H9 (cell line): ENCODE measurements around the gene GHRHR. TPM values are rescaled to one million over a fixed set of nuclear protein-coding genes. Genes with fewer than 3 reads are reported as not detected.

Experiments
- DNase-seq: peaks from one replicate; pipeline ENCODE4 v3.0.0-alpha.2; 2017
- H2AFZ ChIP-seq: one replicate; pipeline ENCODE4 v1.6.1; 2013; ENCODE audit warnings: mild to moderate bottlenecking, low read length, control low read depth, moderate library complexity
- H2AK5ac ChIP-seq: 2 replicates; pipeline ENCODE4 v1.6.1; 2013; ENCODE audit warnings: low read length, control low read depth, mixed read lengths; ENCODE audit not compliant: insufficient read length
- H2BK120ac ChIP-seq: one replicate; pipeline ENCODE4 v1.6.1; 2013; ENCODE audit warnings: low read depth, mild to moderate bottlenecking, low read length, control low read depth, inconsistent platforms; ENCODE audit not compliant: poor library complexity, severe bottlenecking
- H2BK12ac ChIP-seq: 2 replicates; pipeline ENCODE4 v1.6.1; 2013; ENCODE audit warnings: low read length, control low read depth, mixed read lengths, low read depth; ENCODE audit not compliant: insufficient read length
- H2BK15ac ChIP-seq: 2 replicates; pipeline ENCODE4 v1.6.1; 2013; ENCODE audit warnings: low read depth, low read length, control low read depth
- H2BK20ac ChIP-seq: one replicate; pipeline ENCODE4 v1.6.1; 2013; ENCODE audit warnings: low read depth, mild to moderate bottlenecking, low read length, control low read depth, inconsistent platforms; ENCODE audit not compliant: poor library complexity, severe bottlenecking
- H2BK5ac ChIP-seq: 2 replicates; pipeline ENCODE4 v1.6.1; 2013; ENCODE audit warnings: low read length, control low read depth, mixed read lengths; ENCODE audit not compliant: insufficient read length
- H3K14ac ChIP-seq: 2 replicates; pipeline ENCODE4 v1.6.1; 2013; ENCODE audit warnings: low read length, control low read depth; ENCODE audit not compliant: insufficient read depth
- H3K18ac ChIP-seq: 2 replicates; pipeline ENCODE4 v1.6.1; 2013; ENCODE audit warnings: low read depth, mild to moderate bottlenecking, mixed read lengths, low read length, control low read depth; ENCODE audit not compliant: insufficient read length
- H3K23ac ChIP-seq: 2 replicates; pipeline ENCODE4 v1.6.1; 2013; ENCODE audit warnings: low read length, control low read depth, mixed read lengths, low read depth; ENCODE audit not compliant: insufficient read length
- H3K23me2 ChIP-seq: 2 replicates; pipeline ENCODE4 v1.6.1; 2013; ENCODE audit warnings: low read depth, mild to moderate bottlenecking, mixed read lengths, low read length, control low read depth; ENCODE audit not compliant: insufficient read length, poor library complexity, severe bottlenecking
- H3K27ac ChIP-seq: 2 replicates; pipeline ENCODE4 v1.5.1; 2013; ENCODE audit warnings: low read length, control low read depth, mixed read lengths, low read depth; ENCODE audit not compliant: insufficient read length
- H3K27me3 ChIP-seq: 2 replicates; pipeline ENCODE4 v1.6.1; 2013; ENCODE audit warnings: low read length, control low read depth, inconsistent platforms; ENCODE audit not compliant: insufficient read depth
- H3K4ac ChIP-seq: 2 replicates; pipeline ENCODE4 v1.6.1; 2013; ENCODE audit warnings: low read depth, mild to moderate bottlenecking, control low read depth, inconsistent platforms, low read length, moderate library complexity
- H3K4me1 ChIP-seq: 2 replicates; pipeline ENCODE4 v1.6.1; 2013; ENCODE audit warnings: low read length, control low read depth, inconsistent platforms; ENCODE audit not compliant: insufficient read depth
- H3K4me2 ChIP-seq: 2 replicates; pipeline ENCODE4 v1.6.1; 2013; ENCODE audit warnings: low read length, control low read depth, mixed read lengths; ENCODE audit not compliant: insufficient read length, insufficient read depth
- H3K56ac ChIP-seq: 2 replicates; pipeline ENCODE4 v1.6.1; 2013; ENCODE audit warnings: low read depth, mild to moderate bottlenecking, mixed read lengths, low read length, control low read depth; ENCODE audit not compliant: insufficient read length
- H3K79me1 ChIP-seq: 2 replicates; pipeline ENCODE4 v1.6.1; 2013; ENCODE audit warnings: low read depth, mild to moderate bottlenecking, moderate library complexity, low read length, control low read depth, inconsistent platforms; ENCODE audit not compliant: insufficient read depth, poor library complexity, severe bottlenecking
- H3K79me2 ChIP-seq: 2 replicates; pipeline ENCODE4 v1.6.1; 2013; ENCODE audit warnings: low read length, control low read depth, inconsistent platforms; ENCODE audit not compliant: insufficient read depth
- H3K9ac ChIP-seq: 2 replicates; pipeline ENCODE4 v1.6.1; 2013; ENCODE audit warnings: low read length, control low read depth, mixed read lengths; ENCODE audit not compliant: insufficient read length; ENCODE audit errors: extremely low read depth
- H3K9me3 ChIP-seq: one replicate; pipeline ENCODE4 v1.6.1; 2013; ENCODE audit warnings: low read depth, low read length, inconsistent platforms; ENCODE audit not compliant: control insufficient read depth
- H3T11ph ChIP-seq: one replicate; pipeline ENCODE4 v1.6.1; 2013; ENCODE audit warnings: mild to moderate bottlenecking, low read length, control low read depth, inconsistent platforms
- H4K20me1 ChIP-seq: one replicate; pipeline ENCODE4 v1.6.1; 2013; ENCODE audit not compliant: control insufficient read depth, insufficient read length, insufficient read depth
- H4K5ac ChIP-seq: 2 replicates; pipeline ENCODE4 v1.6.1; 2013; ENCODE audit warnings: low read depth, mild to moderate bottlenecking, mixed read lengths, low read length, control low read depth; ENCODE audit not compliant: insufficient read length
- H4K8ac ChIP-seq: replicated peaks from 2 replicates; pipeline ENCODE4 v1.6.1; 2013; ENCODE audit warnings: low read length, control low read depth, mixed read lengths, low read depth; ENCODE audit not compliant: insufficient read length
- H4K91ac ChIP-seq: 2 replicates; pipeline ENCODE4 v1.6.1; 2013; ENCODE audit warnings: low read depth, mild to moderate bottlenecking, moderate library complexity, mixed read lengths, low read length, control low read depth; ENCODE audit not compliant: insufficient read length
- H3K27ac Mint-ChIP-seq, 3 experiments: 2 replicates in 2 of 3; 3 replicates in 1 of 3; pipeline ENCODE4 v1.8.0; 2020 to 2021; ENCODE audit warnings: mixed read lengths in 3 of 3, mild to moderate bottlenecking in 1 of 3, moderate library complexity in 1 of 3
- H3K27me3 Mint-ChIP-seq: 2 replicates; pipeline ENCODE4 v1.8.0; 2021; ENCODE audit warnings: low read depth, mild to moderate bottlenecking, moderate library complexity, mixed read lengths
- H3K36me3 Mint-ChIP-seq, 3 experiments: 2 replicates in 2 of 3; 3 replicates in 1 of 3; pipeline ENCODE4 v1.8.0; 2020 to 2021; ENCODE audit warnings: low read depth in 3 of 3, mixed read lengths in 3 of 3; ENCODE audit not compliant: insufficient read depth in 1 of 3
- H3K4me1 Mint-ChIP-seq, 2 experiments: 2 replicates each; pipeline ENCODE4 v1.8.0; 2020; ENCODE audit warnings: mixed read lengths in 2 of 2
- H3K4me3 Mint-ChIP-seq, 2 experiments: 2 replicates in 1 of 2; 3 replicates in 1 of 2; pipeline ENCODE4 v1.8.0; 2020 to 2021; ENCODE audit warnings: mild to moderate bottlenecking in 2 of 2, mixed read lengths in 2 of 2, moderate library complexity in 1 of 2
- H3K9me3 Mint-ChIP-seq, 2 experiments: 2 replicates in 1 of 2; 3 replicates in 1 of 2; pipeline ENCODE4 v1.8.0; 2020; ENCODE audit warnings: mild to moderate bottlenecking in 2 of 2, mixed read lengths in 2 of 2, moderate library complexity in 1 of 2
- CTCF ChIP-seq: fragments of 200-600 bp; sonication (generic); conservative IDR thresholded peaks from 3 replicates; pipeline ENCODE4 v1.8.0; 2021; ENCODE audit warnings: antibody characterized with exemption, mild to moderate bottlenecking
- WGBS: extraction: QIAGEN DNeasy Blood & Tissue Kit; methylation state at CpG from one replicate; pipeline ENCODE4 v1.1.7; 2013; ENCODE audit warnings: missing lambda C conversion rate, low lambda C conversion rate, mixed read lengths; ENCODE audit not compliant: insufficient read length; ENCODE audit errors: extremely low coverage; 5-methylcytosine and 5-hydroxymethylcytosine counted together
- total RNA-seq: library from RNA; stranded (reverse); gene quantifications from 2 replicates; pipeline ENCODE4 v1.2.1, GENCODE V29; 2021

Gene GHRHR
- total RNA-seq, 1 experiment from 2014 or later = 7.4 TPM

GRCh38 chr7:30928254-30928872 lies 35.4 kb upstream of the GHRHR start:
- no peak overlapping the region; the same call in 1 of the 2 replicates for H3K14ac ChIP-seq
- no CpG with 5 or more reads among the region's 13 CpGs for WGBS
- no peaks in the 10 kb centered on the region for H3K23me2 ChIP-seq
- H3K9ac ChIP-seq = no peak overlapping the region
- H3K27ac Mint-ChIP-seq = no peak overlapping the region
- H4K5ac ChIP-seq = no peak overlapping the region
- no peak overlapping the region for H2BK20ac ChIP-seq
- H4K91ac ChIP-seq = no peak overlapping the region
- H3K4me2 ChIP-seq = no peak overlapping the region
- no peak overlapping the region for H3T11ph ChIP-seq
- H3K56ac ChIP-seq = no peak overlapping the region
- no peak overlapping the region for H2BK5ac ChIP-seq
- no peaks in the 10 kb centered on the region for H3K4me1 ChIP-seq
- H2BK15ac ChIP-seq = no peak overlapping the region
- no peaks in the 10 kb centered on the region for H3K79me1 ChIP-seq
- no peaks in the 10 kb centered on the region; a peak in 1 of 5 replicates for H3K9me3 Mint-ChIP-seq
- H3K23ac ChIP-seq = no peak overlapping the region
- no peak overlapping the region for H2AK5ac ChIP-seq
- no peaks in the 10 kb centered on the region for H3K36me3 Mint-ChIP-seq
- no peak for TF ChIP-seq CTCF
- H3K27me3 Mint-ChIP-seq = peaks cover 63% of the 10 kb centered on the region
- no peak overlapping the region for H3K27ac ChIP-seq
- no peaks in the 10 kb centered on the region for H3K79me2 ChIP-seq
- no peaks in the 10 kb centered on the region for H3K27me3 ChIP-seq
- no peaks in the 10 kb centered on the region for H4K20me1 ChIP-seq
- H2BK12ac ChIP-seq = no peak overlapping the region
- no peak overlapping the region for H2AFZ ChIP-seq
- H3K9me3 ChIP-seq = no peaks in the 10 kb centered on the region
- H2BK120ac ChIP-seq = no peak overlapping the region
- no peak overlapping the region for H3K4me3 Mint-ChIP-seq
- H3K18ac ChIP-seq = no peak overlapping the region
- H3K4me1 Mint-ChIP-seq = peaks cover 0 to 7% of the 10 kb centered on the region in 2 experiments; a peak in 1 of 4 replicates
- no peak for DNase-seq
- H3K4ac ChIP-seq = no peak overlapping the region
- H4K8ac ChIP-seq = no peak overlapping the region
